Measurements from ENCODE around the gene ANO6.

Gene ANO6

GRCh38 chr12:45458854-45459807 is 243.2 kb downstream of the ANO6 start:
- no peak for DNase-seq (ENCODE audit: low spot score)

DNA sequence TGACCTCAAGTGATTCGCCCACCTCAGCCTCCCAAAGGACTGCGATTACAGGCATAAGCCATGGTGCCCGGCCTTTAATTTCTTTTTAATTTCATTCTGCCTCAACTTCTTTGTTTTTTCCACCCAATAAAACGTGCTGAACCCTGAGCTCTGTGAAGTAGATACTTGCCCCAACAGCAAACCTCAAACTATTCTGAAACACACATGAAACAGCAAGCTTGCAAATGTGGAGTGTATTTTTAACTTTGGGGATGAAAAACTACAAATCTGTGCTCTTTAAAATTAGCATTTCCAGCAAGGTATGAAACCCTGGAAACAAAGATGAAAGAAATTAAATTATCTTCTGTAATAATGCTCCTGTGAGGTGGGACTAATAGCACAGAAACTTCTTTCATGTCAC is 246.6 kb downstream of the ANO6 start:
- no peak for DNase-seq (ENCODE audit: low spot score)

- peak; percentile 29 for DNase-seq (ENCODE audit: low spot score)
Measured at GRCh38 chr12:45464699-45465098, 248.8 kb downstream of the ANO6 start.

DNA sequence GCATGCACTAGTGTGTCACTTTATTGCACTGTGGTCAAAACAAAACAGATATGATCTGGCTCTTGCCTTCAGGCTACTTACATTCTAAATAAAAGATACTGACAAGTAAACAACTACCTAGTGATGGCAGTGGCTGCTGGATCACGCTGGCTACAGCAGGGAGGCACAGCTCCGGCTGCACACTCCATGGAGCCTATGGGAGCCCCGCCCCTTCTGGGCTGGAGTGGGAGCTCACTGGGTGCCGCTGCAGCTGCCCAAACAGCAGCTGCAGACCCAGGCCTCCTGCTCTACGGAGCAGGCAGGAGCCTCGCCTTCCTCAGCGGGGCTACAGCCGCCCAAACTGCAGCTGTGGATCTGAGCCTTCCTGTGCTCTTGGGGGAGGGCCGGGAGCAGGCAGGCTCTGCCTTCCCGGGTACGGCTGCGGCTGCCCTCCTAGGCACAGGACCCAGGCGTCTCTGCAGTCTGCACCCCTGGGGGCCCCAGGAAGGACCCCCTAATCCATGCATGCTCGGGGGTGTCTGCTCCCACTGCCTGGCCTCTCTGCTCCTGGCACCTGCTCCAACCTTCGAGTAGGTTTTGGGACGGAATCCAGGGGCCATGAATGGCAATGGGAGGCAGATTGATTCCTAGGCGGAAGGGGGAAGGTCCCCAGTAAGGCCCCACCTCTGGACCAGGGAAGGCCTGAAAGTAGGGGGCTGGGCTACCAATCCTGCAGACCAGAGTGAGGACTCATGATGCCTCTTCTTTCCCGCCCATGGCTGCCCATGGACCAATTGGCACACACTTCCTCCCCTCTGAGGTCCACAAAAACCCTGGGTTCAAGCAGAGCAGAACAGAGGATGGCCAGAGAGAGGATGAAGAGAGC is 253.1 kb downstream of the ANO6 start:
- DNase-seq (ENCODE audit: low spot score) = no peak

GRCh38 chr12:45469902-45470301 is 254.0 kb downstream of the ANO6 start:
- no peak for DNase-seq (ENCODE audit: low spot score)

DNA sequence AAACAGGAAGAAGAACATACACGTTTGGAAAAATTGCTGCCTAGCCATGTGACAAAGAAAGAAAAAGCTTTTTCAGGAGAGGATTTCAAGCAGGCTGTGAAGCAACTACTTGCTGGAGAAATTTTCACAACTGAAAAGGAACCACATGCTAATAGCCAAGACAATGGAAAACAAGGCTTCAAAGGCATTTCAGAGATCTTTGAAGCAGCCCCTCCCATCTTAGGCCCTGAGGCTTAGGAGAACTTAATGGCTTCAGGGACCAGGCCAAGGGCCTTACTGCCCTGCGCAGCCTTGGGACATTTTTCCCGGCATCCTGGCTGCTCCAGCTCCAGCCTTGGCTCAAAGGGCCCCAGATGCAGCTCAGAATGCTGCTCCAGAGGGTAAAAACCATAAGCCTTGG is 257.7 kb downstream of the ANO6 start:
- no peak for DNase-seq (ENCODE audit: low spot score)

- DNase-seq (ENCODE audit: low spot score) = no peak
Measured at GRCh38 chr12:45475594-45475993, 259.7 kb downstream of the ANO6 start.

DNA sequence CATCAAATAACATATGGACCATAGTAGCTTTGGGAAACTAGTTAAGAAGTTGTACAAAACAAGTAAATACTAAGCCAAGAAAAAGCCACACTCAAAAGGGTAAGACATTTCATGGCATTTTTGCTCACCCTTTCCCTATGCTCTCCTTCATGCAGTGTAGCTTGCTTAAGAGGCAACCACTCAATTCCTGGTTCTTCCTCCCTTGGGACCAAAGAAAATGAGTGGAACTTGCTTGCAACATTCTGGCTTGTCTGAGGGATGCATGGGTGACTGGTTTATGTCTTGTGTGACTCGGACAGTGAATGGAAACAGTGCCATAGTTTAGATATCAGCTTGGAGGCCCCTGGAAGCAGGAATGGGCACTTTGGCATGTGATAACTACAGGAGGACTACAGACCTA is 261.6 kb downstream of the ANO6 start:
- no peak for DNase-seq (ENCODE audit: low spot score)

- DNase-seq (ENCODE audit: low spot score) = no peak
Measured at GRCh38 chr12:45478931-45479330, 263.0 kb downstream of the ANO6 start.

GRCh38 chr12:45481746-45482145 is 265.9 kb downstream of the ANO6 start:
- DNase-seq (ENCODE audit: low spot score) = no peak

DNA sequence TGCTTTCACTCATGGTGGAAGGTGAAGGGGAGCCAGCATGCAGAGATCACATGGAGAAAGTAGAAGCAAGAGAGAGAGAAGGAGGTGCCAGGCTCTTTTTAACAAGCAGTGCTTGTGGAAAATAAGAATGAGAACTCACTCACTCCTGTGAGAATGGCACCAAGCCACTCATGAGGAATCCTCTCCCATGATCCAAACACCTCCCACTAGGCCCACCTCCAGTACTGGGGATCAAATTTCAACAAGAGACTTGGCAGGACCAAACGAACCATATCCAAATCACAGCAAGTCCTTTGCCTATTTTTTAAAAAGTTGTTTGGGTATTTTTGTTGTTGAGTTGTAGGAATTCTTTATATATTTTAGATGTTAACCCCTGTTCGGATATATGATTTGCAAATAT is 267.7 kb downstream of the ANO6 start:
- no peak for DNase-seq (ENCODE audit: low spot score)
